ENCODE results near the gene TXNDC5.

The TXNDC5 gene

DNA sequence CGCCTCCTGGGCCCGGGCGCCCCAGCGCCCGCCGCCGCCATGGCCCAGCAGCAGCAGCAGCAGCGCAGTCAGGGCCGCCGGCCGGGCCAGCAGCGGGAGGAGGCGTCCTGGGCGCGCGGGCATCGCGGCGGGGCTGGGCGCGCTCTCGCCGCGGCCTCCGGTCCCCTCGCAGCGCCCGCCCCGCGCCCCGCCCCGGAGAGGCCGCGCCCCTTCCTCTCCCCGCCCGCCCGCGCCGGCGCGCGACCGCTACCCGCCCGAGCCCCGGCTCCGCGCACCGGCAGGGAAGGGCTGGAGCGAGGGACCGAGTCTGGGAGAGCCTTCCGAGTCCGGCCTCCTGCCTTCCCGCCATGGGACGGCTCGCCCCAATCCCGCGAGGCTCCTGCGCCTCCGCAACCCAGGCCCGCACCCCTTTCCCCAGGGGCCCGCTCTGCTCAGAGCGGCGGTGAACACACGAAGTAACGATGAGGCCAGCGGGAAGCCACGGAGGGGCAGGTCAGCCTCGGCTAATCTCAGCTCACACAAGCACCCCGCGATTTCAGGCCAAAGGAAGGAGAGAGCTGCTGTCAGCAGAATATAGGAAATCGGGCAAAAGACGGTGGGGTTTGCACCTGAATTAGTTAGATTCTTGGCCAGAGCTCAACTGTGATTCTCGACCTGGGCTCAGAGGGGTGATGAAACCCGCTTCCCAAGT lies at the start of gene TXNDC5:
Gene TXNDC5, minus strand, starts transcription at position 135 of the 691 bp plus-strand sequence. Its CDS starts 12 bp downstream, at position 123.
- peak; percentile 42 for DNase-seq

DNA sequence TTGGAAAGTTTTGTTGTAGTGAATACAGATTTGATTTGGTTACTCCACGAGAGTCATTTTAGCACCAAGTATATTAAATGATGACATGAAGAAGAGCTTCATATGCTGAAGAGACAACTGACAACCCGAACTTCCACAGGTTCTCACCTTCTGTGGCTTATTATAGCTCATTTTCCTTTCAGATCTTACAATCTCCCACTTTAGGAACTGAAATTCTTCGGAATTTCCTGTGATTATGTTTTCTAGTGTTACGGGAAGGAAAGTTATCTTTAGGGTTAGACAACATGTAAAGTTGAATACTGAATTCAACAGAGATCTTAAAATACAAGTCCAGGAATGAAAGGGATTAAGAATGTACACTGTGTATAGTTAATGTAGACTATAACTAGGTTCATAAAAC lies 49.6 kb upstream of the TXNDC5 start:
- no peak for DNase-seq

DNA sequence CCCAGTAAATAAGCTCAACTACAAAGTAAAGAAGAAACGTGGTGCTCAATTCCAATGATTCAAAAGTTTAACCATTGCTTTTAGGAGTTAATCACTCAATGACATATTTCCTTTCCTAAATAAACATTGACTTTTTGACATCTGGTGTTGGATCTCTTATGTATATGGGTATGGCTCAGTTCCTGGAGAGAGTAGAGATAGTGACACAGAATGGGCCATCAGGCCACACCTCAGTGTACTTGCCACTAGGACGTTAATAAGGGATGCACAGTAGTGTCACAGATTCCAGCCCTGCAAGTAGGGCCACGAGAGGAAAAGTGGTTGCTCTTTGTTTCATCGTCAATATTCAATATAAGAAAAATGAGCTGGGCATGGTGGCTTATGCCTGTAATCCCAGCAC lies 48.9 kb upstream of the TXNDC5 start:
- DNase-seq, result no peak

DNA sequence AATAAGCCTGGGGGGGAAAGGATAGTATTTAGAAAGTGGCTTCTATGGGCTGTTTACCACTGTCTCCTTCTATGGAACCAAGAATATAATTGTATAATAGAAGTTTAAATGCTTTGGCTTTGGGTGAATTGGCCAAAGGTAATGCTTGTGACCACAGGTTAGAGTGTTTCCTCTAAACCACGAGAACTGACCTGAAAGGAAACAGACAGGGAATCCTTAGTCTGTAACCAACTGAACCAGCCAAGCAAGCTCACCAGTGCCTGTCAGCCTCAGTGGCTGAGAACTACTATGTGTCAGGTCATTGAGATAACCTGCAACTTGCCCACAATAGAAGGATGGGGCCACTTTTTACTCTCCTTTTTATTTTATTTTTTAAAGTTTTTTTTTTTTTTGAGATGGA lies 47.9 kb upstream of the TXNDC5 start:
- DNase-seq, result no peak

DNA sequence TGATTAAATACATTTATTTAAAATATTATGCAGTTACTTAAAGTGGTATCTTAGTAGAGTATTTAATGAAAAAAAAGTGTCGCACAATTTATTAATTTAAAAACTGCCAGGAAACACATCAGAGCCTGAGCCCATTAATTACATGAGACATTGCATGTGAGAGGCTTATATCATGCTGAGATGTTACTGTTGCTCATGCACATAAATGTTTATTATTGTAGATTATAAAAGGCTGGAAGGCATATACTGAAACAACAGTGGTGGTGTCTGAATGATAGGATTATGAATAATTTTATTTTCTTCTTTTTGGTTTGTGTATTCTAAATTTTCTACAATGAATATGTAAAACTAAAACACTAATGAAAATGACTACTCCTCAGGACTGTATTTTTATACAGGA lies 45.7 kb upstream of the TXNDC5 start:
- no peak for DNase-seq

DNA sequence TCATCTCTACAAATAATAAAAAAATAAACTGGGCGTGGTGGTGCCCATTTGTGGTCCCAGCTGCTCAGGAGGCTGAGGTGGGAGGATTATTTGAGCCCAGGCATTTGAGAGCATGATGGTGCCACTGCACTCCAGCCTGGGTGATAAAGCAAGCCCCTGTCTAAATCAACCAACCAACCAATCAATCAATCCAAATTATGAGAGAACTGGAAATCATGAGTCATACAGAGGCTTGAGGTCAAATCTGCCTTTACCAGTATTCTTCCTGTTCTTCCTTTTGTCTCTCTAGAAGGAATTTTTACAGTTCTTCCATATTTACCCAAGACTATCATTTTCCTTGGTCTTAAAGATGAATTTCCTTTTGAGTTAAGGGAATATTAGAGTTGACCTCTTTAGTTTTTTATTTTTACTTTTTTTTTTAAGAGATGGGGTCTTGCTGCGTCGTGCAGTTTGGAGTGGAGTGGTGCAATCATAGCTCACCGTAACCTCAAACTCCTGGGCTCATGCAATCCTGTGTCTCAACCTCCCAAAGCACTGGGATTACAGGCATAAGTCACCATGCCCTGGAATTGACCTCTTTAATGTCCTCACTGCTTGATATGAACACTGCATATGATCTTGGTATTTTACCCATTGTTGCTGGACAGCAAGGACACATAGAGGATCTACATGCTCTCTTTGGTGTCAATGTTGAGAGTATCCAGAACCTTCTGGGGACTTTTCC lies 44.1 kb upstream of the TXNDC5 start:
- DNase-seq, result no peak

DNA sequence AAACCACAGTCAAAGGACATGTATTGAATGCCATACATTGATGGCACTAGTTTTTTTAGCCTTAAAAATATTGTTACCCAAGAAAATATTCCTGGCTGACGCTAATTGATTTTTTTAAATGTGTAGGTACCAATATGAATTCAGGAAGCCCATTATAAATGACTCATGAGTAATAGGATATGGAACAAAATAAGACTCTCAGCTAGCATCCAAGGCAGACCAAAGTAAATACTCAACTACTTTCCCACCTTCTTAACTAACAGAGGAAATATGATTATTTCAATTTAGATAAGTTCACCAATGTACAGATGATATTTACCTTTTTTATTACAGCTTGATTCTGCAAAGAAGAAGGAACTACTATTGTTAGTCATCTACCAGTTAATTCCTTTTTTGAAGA lies 43.2 kb upstream of the TXNDC5 start:
- DNase-seq, result no peak

DNA sequence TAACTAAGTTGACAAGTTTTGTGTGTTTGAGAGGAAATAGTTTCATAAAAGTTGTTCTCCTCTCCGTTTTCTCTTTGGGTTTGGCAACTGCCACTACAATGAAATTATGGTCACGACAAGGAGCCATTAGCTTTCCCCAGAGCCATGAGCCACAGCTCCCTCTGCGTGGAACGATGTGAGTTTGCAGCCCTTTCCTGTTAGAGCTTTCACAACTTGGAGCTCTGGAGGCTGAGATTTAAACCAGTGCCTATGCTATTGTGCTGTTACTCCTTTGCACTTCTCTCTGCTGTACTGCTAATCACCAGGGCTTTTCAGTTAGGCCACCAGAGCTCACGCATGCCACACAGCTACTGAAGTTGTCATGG lies 29.3 kb upstream of the TXNDC5 start:
- no peak for DNase-seq

DNA sequence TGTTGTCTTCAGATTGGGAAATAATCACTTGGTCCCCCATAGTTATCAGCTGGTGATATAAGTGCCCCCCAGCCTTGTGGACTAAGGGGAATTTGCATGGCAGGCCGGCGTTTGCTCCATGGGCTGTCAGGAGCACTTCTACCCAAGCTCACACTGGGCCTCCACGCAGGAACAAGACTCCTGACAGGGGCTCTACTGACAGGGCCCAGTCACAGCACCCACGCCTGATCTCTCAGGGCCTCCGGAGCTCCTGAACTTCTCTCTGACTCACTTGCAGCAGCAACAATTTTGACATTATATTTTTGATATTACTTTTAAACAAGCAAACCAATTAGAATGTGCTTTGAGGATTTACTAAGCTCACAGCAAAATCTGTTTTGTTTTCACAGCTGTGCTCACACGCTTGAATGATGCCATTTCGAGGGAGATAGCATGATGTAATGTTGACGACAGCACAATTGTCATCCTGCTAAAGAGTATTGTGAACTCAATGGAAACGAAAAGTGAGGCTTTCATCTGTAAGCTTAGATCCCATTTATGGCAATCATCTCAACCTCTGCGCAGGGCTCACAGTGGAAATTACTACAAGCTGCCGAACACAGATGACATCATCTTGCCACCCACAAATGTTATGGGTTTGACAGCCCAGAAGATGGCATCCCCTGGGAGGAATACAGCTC lies 28.7 kb upstream of the TXNDC5 start:
- DNase-seq, result no peak

DNA sequence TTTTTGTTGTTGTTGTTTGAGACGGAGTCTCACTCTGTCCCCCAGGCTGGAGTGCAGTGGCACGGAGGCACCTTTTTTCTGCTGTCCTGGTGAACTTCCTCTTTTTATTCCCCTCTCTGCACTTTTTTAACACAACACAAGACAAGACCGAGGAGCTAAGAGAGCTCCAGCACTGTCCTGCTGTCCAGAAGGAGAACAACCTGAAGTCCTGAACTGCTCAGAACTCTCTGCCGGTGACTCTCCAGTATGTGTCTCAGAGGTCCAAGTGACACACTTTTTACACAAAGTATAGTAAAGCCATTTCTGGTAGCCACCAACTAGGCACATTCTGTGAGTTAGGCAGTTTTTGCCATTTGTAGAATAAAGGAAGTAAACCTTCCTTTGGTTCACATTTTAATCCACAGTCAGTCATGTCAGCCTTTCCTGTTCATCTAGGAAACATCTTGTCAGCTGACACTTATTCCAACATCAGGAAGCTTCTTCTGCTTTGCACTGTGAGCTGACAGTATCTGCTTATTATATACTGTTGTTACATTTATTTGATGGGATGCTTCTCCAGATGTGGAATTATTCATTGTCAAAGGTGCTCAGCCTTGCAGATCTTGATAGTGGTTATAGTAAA lies 28.1 kb upstream of the TXNDC5 start:
- DNase-seq, result no peak

DNA sequence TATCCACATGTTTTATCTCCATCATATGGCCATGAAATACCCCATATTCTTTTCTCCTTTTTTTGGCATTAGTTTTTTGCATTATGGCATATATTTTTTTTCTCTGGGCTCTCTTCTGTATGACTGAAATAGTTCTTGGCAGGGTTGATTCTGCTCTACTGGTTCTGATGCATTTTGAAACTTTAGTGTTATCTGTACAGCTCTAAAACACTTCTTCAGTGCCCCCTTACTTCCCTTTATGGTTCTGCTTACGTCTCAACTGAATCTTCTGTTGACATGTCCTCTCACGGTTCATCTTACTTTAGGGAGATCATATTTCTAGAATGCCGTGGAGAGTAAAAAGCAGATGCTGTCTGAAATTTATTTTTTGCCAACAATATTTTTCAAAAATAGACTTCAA lies 23.2 kb upstream of the TXNDC5 start:
- no peak for DNase-seq

DNA sequence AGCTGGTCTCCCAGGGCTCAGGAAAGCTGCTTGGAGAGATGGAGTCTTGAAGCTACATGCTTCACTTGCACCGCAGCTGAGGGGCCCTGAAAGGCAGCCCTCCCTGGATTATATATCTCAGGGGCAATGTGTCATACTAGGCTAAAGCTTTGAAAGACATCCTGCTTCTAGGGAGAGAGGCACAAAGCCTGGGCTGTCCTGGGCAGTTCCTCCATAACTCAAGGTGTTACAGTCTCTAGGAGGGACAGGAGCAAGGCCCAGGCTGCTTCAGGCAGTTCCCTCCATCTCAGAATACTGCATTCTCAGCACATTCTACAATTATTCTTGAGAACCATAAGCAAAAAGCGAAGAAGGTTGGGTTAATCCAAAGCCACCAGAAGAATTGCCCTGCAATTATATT lies 22.0 kb upstream of the TXNDC5 start:
- DNase-seq, result no peak

DNA sequence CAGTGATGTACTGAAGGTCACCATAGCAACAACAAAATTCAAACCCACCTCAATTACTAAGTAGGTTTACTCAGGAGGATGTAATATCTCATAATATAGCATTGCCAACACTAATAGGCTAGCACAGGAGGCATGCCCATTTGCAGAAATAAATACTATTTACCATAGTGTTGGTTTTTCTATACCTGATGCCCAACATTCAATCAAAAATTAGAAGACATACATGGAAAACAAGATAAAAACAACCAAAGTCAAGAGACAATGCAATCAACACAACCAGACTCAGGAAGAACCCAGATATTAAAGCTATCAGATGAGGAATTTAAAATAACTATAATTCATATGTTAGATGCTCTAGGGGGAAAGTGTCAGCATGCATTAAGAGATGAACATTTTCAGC lies 14.3 kb upstream of the TXNDC5 start:
- no peak for DNase-seq

DNA sequence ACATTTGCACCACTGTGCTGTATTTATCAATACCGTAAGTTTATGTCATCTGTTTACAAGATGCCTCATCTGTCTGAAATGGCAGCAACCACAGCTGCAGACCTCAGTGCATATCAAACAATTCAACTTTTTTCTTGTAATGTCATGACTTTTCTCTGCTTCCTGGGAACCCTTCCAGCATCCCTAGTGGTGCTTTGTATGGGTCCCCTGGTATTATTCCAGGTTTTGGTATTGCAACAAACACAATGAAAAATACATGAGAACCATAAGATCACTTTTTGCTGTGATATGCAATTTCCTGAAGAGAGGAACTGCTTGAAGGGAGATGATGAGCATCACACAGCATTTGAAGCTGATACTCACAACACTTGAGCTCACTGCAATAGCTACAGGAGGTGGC lies 12.0 kb upstream of the TXNDC5 start:
- DNase-seq, result no peak

DNA sequence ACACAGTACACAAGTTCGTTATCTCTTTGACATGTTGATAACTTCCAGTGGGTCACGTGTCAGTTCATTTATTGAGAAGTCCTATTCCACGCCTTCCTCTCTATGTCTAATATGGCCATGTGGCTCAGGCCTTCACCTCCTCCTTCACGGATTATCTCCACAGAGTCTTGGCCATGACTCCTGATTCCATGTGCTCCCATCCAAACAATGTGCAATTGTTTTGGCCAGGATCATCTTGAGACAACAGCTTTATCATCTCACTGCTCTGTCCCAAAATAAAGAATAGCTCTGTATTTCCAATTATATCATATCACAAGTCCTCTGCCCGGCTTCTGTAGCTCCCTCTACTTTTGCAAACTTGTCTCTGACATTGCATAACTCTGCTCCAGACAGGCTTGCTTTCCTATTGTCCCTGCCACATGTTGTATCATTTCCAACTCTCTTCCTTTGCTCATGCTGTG lies 11.1 kb upstream of the TXNDC5 start:
- no peak for DNase-seq

DNA sequence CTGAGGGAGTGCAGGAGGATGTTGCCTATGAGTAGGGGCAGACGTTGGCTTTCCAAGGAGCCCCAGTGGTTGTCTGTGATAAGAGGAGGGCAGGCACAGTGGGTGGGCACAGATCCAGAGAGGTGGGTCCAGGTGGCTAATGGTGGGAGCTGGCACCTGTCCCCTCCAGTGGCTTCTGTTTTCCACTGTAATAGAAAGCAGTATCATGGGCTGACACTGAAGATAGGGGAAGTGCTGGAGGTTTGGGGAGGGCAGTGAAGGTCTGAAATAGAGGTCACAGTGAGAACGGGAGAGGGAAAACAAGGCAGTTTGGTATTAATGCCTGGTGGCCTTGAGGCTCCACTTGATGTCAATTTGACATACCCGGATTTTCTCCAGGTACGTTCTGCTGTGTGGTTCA lies 10.5 kb upstream of the TXNDC5 start:
- no peak for DNase-seq

DNA sequence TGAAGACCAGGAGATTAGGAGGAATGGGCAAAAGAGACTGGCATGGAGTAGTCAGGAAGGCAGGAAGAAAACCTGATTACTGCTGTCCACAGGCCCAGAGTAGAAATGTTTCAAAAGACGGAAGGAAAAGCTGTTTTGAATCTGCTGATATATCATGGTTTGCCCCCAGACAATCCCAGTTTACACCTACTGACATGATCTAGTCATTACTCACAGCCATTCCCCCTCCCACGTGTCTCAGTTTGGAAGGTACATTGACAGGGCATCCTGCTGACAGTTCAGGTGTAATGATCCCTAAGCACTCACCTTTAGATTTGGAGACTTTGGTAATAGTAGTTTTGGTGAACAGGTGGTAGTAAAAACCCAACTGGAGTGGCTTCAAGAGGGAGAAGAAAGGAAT lies 9.8 kb upstream of the TXNDC5 start:
- DNase-seq, result peak; percentile 68

DNA sequence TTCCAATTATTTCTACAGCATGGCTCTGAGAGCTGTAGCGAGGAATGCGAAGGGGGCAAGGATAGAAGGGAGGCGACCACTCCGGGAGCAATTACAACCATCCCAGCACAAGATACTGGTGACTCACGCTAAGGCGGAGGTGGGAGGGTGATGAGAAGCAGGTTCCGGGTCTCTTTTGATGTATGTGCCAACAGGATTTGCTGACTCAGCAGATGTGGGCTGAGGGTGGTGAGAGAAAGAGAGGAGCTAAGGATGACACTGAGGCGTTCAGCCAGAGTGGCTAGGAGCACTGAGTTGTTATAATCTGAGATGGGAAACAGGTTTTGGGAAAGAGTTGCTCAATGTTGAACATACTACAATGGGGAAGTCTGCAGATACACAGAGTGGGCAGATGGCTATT lies 9.3 kb upstream of the TXNDC5 start:
- no peak for DNase-seq

DNA sequence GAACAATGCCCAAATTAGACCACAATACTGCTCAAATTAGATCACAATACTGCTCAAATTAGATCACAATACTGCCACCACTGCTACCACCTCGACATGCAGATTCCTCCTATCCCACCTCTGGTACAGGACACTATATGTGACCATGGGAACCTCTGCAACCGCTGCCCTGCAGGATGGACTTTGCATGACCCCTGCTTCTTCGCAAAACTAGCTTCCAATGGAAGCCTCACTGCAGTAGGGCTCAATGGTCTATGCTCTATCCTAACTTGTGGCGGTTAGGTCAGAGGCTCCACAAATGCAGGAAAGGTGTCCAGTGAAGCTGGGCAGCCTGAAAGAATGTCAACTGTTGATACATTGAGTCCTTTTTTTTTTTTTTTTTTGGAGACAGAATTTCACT lies 7.8 kb upstream of the TXNDC5 start:
- no peak for DNase-seq

DNA sequence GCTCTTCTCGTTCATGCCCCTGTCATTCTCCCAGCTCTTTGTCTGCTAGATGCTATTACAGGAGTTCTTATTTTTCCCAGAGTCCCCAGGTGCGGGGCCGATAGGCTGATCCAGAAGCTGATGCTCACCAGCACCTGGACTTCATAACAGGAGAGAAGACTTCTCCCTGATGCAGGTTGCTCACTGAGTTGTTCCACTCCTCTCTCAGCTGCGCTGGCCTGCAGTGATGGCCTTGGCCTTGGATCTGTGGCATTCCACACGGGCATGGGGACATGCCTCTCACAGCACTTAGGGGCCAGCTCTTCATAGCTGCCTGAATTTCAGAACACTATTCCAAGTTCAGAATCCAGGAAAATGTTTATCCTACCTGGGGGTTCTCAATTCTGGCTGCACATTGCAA lies 7.1 kb upstream of the TXNDC5 start:
- no peak for DNase-seq

DNA sequence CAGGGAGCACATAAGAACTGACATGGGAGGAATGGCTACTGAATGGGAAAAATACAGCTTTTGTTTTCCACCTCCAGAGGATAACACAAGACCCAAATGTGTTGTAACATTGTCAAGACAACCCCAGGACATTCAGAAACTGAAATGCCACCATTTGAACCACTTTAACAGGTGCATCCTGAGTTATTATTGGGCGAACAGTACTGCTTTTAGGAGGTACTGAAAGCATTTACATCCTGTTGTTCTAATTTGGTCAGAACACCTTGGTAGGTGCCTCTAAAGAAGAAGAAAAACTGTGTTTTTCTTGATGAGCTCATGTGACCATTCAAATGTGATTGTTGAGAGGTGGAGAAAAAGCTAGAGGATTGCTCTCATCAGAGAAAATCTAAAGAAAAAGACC lies 6.4 kb upstream of the TXNDC5 start:
- no peak for DNase-seq

DNA sequence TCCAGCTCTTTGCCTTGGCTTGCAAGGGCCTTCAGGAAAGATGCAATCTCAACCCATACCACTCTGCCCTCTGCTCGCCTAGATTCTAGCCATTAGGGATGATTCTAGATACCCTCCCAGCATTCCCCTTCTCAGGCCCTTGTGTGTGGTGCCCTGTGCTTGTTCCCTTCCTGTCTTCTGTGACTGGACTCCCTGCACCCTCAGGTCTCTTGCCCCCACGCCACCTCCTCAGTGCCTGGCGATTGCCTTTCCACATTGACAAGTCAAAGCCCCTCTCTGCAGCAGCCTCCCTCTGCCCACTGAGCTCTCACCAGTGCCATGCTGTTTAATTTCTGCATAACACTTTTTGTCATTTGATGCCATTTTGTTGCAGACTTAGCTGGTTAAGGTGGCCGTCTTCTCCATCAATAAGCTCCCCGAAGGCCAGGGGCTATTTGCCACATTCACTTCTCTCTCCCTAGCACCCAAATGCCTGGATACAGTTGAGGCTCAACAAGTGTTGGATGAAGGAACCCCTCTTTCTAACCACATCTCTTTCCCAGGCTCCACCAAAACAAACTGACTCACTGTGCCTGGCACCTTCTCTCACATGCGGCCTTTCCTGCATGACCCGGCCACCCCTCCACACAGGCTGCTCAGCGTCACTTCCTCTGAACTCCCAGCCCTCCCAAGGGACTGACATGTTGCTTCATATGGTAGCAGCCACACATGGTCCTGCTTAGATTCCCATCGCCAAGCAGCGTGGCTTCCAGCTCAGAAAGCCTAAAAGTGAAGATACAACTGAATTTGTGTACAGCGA lies 4.6 kb upstream of the TXNDC5 start:
- DNase-seq, result no peak

DNA sequence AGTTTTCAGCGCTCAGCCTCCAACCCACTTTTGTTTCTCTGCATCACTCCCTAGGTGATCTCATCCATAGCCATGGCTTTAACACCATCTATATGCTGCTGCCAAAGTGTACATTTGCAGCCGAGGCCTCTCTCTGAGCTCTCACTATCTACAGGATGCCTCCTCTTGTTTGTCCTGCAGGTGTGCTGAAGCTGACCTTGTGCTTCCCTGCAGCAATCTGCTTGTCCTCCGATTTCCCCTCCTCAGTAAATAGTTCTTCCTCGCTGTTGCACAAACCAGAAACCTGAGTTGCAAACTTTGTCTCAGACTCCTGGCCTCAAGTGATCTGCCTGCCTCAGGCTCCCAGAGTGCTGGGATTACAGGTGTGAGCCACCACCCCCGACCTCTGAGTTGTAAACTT lies 3.7 kb upstream of the TXNDC5 start:
- no peak for DNase-seq
